Panc1 (cell line): ENCODE data around the gene PLS3.

Source experiments
- POLR2AphosphoS5 ChIP-seq: IDR thresholded peaks from 2 replicates; pipeline ENCODE4 v1.6.1; 2012; ENCODE audit warnings: mild to moderate bottlenecking, low read depth, low read length, moderate library complexity
- SIN3A ChIP-seq: IDR thresholded peaks from 2 replicates; pipeline ENCODE4 v1.6.1; 2012; ENCODE audit warnings: low read depth, mild to moderate bottlenecking, low read length, moderate library complexity, borderline replicate concordance; ENCODE audit not compliant: insufficient read depth
- TCF7L2 ChIP-seq: IDR thresholded peaks from 2 replicates; pipeline ENCODE4 v1.6.1; 2011; ENCODE audit warnings: mild to moderate bottlenecking, low read depth, low read length, inconsistent platforms
- TF ChIP-seq, protein P1 (sequence below): fragments of 450-650 bp; IDR thresholded peaks from 2 replicates; pipeline ENCODE4 v1.5.1; 2017; ENCODE audit warnings: mild to moderate bottlenecking
- TF ChIP-seq, protein P2 (sequence below), 2 experiments: IDR thresholded peaks; 2 replicates each; pipeline ENCODE4 v1.6.1; 2011 to 2012; ENCODE audit warnings: low read depth in 2 of 2, control low read depth in 1 of 2, low read length in 1 of 2, mild to moderate bottlenecking in 1 of 2, moderate library complexity in 1 of 2; ENCODE audit not compliant: insufficient read depth in 1 of 2

GRCh38 chrX:115565888-115566287 is 4.9 kb downstream of the PLS3 start:
- TF ChIP-seq, protein P1, sequence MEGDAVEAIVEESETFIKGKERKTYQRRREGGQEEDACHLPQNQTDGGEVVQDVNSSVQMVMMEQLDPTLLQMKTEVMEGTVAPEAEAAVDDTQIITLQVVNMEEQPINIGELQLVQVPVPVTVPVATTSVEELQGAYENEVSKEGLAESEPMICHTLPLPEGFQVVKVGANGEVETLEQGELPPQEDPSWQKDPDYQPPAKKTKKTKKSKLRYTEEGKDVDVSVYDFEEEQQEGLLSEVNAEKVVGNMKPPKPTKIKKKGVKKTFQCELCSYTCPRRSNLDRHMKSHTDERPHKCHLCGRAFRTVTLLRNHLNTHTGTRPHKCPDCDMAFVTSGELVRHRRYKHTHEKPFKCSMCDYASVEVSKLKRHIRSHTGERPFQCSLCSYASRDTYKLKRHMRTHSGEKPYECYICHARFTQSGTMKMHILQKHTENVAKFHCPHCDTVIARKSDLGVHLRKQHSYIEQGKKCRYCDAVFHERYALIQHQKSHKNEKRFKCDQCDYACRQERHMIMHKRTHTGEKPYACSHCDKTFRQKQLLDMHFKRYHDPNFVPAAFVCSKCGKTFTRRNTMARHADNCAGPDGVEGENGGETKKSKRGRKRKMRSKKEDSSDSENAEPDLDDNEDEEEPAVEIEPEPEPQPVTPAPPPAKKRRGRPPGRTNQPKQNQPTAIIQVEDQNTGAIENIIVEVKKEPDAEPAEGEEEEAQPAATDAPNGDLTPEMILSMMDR = no peak
- TF ChIP-seq, protein P2, sequence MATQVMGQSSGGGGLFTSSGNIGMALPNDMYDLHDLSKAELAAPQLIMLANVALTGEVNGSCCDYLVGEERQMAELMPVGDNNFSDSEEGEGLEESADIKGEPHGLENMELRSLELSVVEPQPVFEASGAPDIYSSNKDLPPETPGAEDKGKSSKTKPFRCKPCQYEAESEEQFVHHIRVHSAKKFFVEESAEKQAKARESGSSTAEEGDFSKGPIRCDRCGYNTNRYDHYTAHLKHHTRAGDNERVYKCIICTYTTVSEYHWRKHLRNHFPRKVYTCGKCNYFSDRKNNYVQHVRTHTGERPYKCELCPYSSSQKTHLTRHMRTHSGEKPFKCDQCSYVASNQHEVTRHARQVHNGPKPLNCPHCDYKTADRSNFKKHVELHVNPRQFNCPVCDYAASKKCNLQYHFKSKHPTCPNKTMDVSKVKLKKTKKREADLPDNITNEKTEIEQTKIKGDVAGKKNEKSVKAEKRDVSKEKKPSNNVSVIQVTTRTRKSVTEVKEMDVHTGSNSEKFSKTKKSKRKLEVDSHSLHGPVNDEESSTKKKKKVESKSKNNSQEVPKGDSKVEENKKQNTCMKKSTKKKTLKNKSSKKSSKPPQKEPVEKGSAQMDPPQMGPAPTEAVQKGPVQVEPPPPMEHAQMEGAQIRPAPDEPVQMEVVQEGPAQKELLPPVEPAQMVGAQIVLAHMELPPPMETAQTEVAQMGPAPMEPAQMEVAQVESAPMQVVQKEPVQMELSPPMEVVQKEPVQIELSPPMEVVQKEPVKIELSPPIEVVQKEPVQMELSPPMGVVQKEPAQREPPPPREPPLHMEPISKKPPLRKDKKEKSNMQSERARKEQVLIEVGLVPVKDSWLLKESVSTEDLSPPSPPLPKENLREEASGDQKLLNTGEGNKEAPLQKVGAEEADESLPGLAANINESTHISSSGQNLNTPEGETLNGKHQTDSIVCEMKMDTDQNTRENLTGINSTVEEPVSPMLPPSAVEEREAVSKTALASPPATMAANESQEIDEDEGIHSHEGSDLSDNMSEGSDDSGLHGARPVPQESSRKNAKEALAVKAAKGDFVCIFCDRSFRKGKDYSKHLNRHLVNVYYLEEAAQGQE (IDR thresholded peaks at IDR 0.05; ENCODE audit: insufficient read depth in 1 of 2, low read depth in 2 of 2, low read length in 1 of 2) = no peak
- TF ChIP-seq POLR2AphosphoS5 = no peak
- no peak for TF ChIP-seq TCF7L2
- no peak for TF ChIP-seq SIN3A
